ENCODE measurements around the gene STX1B. TPM values are rescaled to one million over a fixed set of nuclear protein-coding genes. Genes with fewer than 3 reads are reported as not detected.

The STX1B gene
- total RNA-seq, 1 experiment from 2014 or later = 3.9 TPM

DNA sequence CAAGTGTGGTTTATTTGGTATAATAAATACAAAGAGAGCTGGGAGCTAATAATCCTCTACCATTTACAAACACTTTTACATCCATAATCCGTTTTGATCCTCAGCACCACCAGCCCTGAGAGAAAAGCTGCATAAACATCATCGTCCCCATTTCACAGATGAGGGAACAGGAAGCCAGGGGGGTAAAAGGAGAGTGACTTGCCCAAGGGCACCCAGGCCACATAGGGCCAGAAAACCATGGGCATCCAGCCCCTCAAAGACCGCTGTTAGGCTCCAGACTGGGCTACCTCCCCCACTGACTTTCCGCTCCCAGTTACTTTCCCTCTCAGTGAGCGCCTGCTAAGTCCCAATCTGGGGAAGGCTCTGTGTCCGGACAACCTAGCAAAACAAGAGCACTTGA is 6.7 kb downstream of the STX1B start:
- H3K9me3 ChIP-seq (ENCODE audit: insufficient read depth, low read depth) = no peaks in the 10 kb centered on the region
- H3K27ac ChIP-seq = no peak overlapping the region
- H3K4me3 ChIP-seq = no peak overlapping the region
- no peak overlapping the region for H3K4me2 ChIP-seq
- no TSS peak for BruUV-seq (replicated peaks)
- no peaks in the 10 kb centered on the region for H3K27me3 ChIP-seq (ENCODE audit: insufficient read depth, low read depth)
- intact Hi-C loops (cut with micrococcal nuclease; ENCODE audit: unreplicated experiment) = no loop called here
- ChIA-PET CTCF (no interaction called here), POLR2A (ENCODE audit: unreplicated experiment) (no interaction called here)
- H3K4me1 ChIP-seq (replicated peaks; ENCODE audit: insufficient read depth) = peaks cover 19% of the 10 kb centered on the region
- no peak overlapping the region for H2AFZ ChIP-seq
- no peaks in the 10 kb centered on the region for H3K9me2 ChIP-seq (ENCODE audit: insufficient read depth)
- DNase-seq = no peak
- no peaks in the 10 kb centered on the region for H3K36me3 ChIP-seq (ENCODE audit: low read depth)
- H3K79me2 ChIP-seq (ENCODE audit: low read depth) = no peaks in the 10 kb centered on the region
- no peaks in the 10 kb centered on the region for H4K20me1 ChIP-seq (ENCODE audit: insufficient read depth)
- H3F3A ChIP-seq (ENCODE audit: insufficient read depth, low read depth) = peaks cover 26% of the 10 kb centered on the region
- TF ChIP-seq EZH2 (IDR thresholded peaks at IDR 0.05; ENCODE audit: low read depth) = no peak
- TF ChIP-seq, protein P1, sequence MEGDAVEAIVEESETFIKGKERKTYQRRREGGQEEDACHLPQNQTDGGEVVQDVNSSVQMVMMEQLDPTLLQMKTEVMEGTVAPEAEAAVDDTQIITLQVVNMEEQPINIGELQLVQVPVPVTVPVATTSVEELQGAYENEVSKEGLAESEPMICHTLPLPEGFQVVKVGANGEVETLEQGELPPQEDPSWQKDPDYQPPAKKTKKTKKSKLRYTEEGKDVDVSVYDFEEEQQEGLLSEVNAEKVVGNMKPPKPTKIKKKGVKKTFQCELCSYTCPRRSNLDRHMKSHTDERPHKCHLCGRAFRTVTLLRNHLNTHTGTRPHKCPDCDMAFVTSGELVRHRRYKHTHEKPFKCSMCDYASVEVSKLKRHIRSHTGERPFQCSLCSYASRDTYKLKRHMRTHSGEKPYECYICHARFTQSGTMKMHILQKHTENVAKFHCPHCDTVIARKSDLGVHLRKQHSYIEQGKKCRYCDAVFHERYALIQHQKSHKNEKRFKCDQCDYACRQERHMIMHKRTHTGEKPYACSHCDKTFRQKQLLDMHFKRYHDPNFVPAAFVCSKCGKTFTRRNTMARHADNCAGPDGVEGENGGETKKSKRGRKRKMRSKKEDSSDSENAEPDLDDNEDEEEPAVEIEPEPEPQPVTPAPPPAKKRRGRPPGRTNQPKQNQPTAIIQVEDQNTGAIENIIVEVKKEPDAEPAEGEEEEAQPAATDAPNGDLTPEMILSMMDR (conservative IDR thresholded peaks at IDR 0.05) = no peak

DNA sequence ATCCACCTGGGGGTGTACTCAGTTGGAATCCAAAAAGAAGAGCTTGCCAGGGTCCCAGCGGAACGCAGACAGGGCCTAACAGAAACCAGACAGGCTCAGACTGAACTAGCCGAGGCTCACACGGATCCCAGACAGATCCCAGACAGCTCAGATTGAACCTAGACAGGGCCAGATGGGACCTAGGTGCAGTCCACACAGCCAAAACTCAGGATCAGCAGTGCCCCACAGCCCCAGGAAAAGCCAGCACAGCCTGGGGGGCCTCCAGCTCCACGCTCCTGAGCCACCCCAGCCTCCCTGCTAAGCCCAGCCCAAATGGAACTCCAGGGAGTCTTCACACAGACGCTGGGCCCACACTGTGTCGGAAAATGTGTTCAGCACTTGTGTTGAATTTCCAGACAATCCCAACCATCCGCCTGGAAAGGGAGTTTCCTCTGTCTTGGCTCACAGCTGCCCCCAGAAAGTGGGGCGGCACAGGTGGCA is 7.5 kb downstream of the STX1B start:
- no peak overlapping the region for H2AFZ ChIP-seq
- H3K4me3 ChIP-seq = no peak overlapping the region
- H3K36me3 ChIP-seq (ENCODE audit: low read depth) = no peaks in the 10 kb centered on the region
- no peaks in the 10 kb centered on the region for H4K20me1 ChIP-seq (ENCODE audit: insufficient read depth)
- H3K9me2 ChIP-seq (ENCODE audit: insufficient read depth) = no peaks in the 10 kb centered on the region
- no peak overlapping the region for H3K4me2 ChIP-seq
- CTCF ChIA-PET = interaction anchor here (0.6 kb wide), 1 partner anchor 42 kb away, joined by 5 read pairs; no protein-coding TSS in a partner anchor
- peaks cover 21% of the 10 kb centered on the region for H3K4me1 ChIP-seq (replicated peaks; ENCODE audit: insufficient read depth)
- H3F3A ChIP-seq (ENCODE audit: insufficient read depth, low read depth) = peaks cover 35% of the 10 kb centered on the region
- intact Hi-C loops (cut with micrococcal nuclease; ENCODE audit: unreplicated experiment) = no loop called here
- no peak for DNase-seq
- TF ChIP-seq, protein P1 (conservative IDR thresholded peaks at IDR 0.05) = no peak
- TF ChIP-seq EZH2 (IDR thresholded peaks at IDR 0.05; ENCODE audit: low read depth) = no peak
- POLR2A ChIA-PET (ENCODE audit: unreplicated experiment) = interaction anchor here (0.6 kb wide), 3 partner anchors 43 to 1968 kb away, joined by 3 to 4 read pairs (median 3); partner anchors contain the start of gene PRSS8
- H3K9me3 ChIP-seq (ENCODE audit: insufficient read depth, low read depth) = no peaks in the 10 kb centered on the region
- no TSS peak for BruUV-seq (replicated peaks)
- H3K27me3 ChIP-seq (ENCODE audit: insufficient read depth, low read depth) = no peaks in the 10 kb centered on the region
- H3K27ac ChIP-seq = no peak overlapping the region
- no peaks in the 10 kb centered on the region for H3K79me2 ChIP-seq (ENCODE audit: low read depth)

DNA sequence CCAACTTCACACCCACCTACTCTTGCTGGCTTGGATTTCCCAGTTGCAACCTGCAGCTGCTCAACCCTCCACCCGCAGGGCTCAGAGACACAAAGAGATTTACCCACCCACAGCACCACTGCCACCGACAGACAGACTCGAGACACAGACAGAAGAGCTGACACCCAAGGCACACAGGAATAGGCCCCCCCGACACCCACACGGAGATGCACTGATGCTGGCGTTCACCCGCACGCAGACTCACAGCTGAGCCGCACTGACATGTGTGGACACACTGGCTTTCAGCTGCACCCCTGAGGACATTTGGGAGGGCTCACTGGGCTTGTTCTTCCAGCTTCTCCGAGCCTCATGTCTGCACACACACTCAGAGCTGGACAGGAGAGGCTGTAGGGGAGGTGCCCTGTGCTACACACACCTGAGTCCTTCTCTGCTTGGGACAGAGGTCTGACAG is 8.2 kb downstream of the STX1B start:
- H3K79me2 ChIP-seq (ENCODE audit: low read depth) = no peaks in the 10 kb centered on the region
- no peaks in the 10 kb centered on the region for H3K9me3 ChIP-seq (ENCODE audit: insufficient read depth, low read depth)
- H3K4me1 ChIP-seq (replicated peaks; ENCODE audit: insufficient read depth) = peaks cover 23% of the 10 kb centered on the region
- H3K4me3 ChIP-seq = no peak overlapping the region
- no peaks in the 10 kb centered on the region for H3K9me2 ChIP-seq (ENCODE audit: insufficient read depth)
- H3K27ac ChIP-seq = no peak overlapping the region
- H4K20me1 ChIP-seq (ENCODE audit: insufficient read depth) = no peaks in the 10 kb centered on the region
- H3K27me3 ChIP-seq (ENCODE audit: insufficient read depth, low read depth) = no peaks in the 10 kb centered on the region
- DNase-seq = no peak
- H2AFZ ChIP-seq = no peak overlapping the region
- no peaks in the 10 kb centered on the region for H3K36me3 ChIP-seq (ENCODE audit: low read depth)
- intact Hi-C loops (cut with micrococcal nuclease; ENCODE audit: unreplicated experiment) = no loop called here
- TF ChIP-seq, protein P1 (conservative IDR thresholded peaks at IDR 0.05) = no peak
- TF ChIP-seq EZH2 (IDR thresholded peaks at IDR 0.05; ENCODE audit: low read depth) = no peak
- CTCF ChIA-PET = interaction anchor here (0.6 kb wide), 1 partner anchor 43 kb away, joined by 5 read pairs; no protein-coding TSS in a partner anchor
- no TSS peak for BruUV-seq (replicated peaks)
- POLR2A ChIA-PET (ENCODE audit: unreplicated experiment) = interaction anchor here (0.6 kb wide), 2 partner anchors 133 to 1967 kb away, joined by 3 to 4 read pairs; partner anchors contain the start of gene PRSS8
- H3F3A ChIP-seq (ENCODE audit: insufficient read depth, low read depth) = peaks cover 35% of the 10 kb centered on the region
- no peak overlapping the region for H3K4me2 ChIP-seq
